Progenitor cell of endocrine pancreas (in vitro differentiated cells): Measurements from ENCODE around the gene BTBD9. TPM values are rescaled to one million over a fixed set of nuclear protein-coding genes. Genes with fewer than 3 reads are reported as not detected.

ENCODE experiments used
- DNase-seq: peaks from one replicate; pipeline ENCODE4 v3.0.0; 2021; ENCODE audit warnings: low spot score; ENCODE audit not compliant: unreplicated experiment
- H3K27ac Mint-ChIP-seq: 2 replicates; pipeline ENCODE4 v1.8.0; 2021; ENCODE audit warnings: mild to moderate bottlenecking, moderate library complexity, mixed read lengths
- H3K27me3 Mint-ChIP-seq: 2 replicates; pipeline ENCODE4 v1.8.0; 2021; ENCODE audit warnings: mixed read lengths
- H3K36me3 Mint-ChIP-seq: 2 replicates; pipeline ENCODE4 v1.8.0; 2022; ENCODE audit warnings: mixed read lengths; ENCODE audit not compliant: insufficient read depth
- H3K4me1 Mint-ChIP-seq: 2 replicates; pipeline ENCODE4 v1.8.0; 2021; ENCODE audit warnings: low read depth, mixed read lengths
- H3K4me3 Mint-ChIP-seq: 2 replicates; pipeline ENCODE4 v1.8.0; 2021; ENCODE audit warnings: low read depth, mild to moderate bottlenecking, moderate library complexity, mixed read lengths
- H3K9me3 Mint-ChIP-seq: 2 replicates; pipeline ENCODE4 v1.8.0; 2021; ENCODE audit warnings: low read depth, mixed read lengths
- total RNA-seq: library from RNA; stranded (reverse); gene quantifications from 2 replicates; pipeline ENCODE4 v1.2.1, GENCODE V29; 2021
- TF ChIP-seq, protein P1 (sequence below): fragments of 200-600 bp; sonication (generic); IDR thresholded peaks from one replicate; pipeline ENCODE4 v1.5.0; 2021; ENCODE audit warnings: antibody characterized with exemption, mild to moderate bottlenecking; ENCODE audit not compliant: unreplicated experiment

Gene BTBD9
- total RNA-seq, 1 donor from 2014 or later: 25.9 TPM

DNA sequence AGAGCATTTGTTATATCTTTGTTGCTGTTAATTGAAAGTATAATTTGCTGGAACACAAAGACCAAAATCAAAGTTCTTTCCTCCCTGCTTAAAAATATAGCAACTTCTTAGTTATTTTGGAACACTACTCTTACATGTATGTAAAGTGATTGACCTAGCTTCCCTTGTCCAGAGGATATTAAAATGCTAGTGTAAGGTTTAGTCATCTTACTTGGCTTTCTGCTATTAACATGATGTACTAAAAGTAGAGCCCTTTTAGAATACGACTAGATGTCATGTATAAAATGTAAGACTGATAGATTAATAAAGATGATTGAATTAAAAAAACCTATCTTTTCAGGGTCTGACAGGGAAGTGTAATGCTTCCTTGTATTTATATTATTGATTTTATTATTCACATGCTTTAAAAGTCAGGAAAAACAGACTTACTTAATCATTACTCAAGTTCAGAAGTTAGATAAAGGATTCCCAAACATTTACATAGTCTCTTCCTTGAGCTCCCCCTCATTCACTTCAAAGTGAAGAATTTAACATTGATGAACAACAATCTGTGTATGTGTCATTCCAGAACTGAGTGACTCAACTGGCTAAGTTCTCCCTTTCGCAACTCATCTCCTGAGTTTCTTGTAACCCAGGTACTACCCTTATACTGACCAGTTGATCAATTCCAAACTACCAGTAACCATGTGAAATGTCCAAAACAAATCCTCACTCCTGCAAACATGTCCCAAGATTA is 50.9 kb downstream of the BTBD9 start:
- Mint-ChIP-seq H3K9me3 (no peaks in the 10 kb centered on the region), H3K4me3 (no peak overlapping the region), H3K36me3 (peaks cover 6% of the 10 kb centered on the region), H3K4me1 (no peaks in the 10 kb centered on the region), H3K27ac (no peak overlapping the region), H3K27me3 (no peaks in the 10 kb centered on the region)
- no peak for DNase-seq
- TF ChIP-seq, protein P1, sequence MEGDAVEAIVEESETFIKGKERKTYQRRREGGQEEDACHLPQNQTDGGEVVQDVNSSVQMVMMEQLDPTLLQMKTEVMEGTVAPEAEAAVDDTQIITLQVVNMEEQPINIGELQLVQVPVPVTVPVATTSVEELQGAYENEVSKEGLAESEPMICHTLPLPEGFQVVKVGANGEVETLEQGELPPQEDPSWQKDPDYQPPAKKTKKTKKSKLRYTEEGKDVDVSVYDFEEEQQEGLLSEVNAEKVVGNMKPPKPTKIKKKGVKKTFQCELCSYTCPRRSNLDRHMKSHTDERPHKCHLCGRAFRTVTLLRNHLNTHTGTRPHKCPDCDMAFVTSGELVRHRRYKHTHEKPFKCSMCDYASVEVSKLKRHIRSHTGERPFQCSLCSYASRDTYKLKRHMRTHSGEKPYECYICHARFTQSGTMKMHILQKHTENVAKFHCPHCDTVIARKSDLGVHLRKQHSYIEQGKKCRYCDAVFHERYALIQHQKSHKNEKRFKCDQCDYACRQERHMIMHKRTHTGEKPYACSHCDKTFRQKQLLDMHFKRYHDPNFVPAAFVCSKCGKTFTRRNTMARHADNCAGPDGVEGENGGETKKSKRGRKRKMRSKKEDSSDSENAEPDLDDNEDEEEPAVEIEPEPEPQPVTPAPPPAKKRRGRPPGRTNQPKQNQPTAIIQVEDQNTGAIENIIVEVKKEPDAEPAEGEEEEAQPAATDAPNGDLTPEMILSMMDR: no peak

DNA sequence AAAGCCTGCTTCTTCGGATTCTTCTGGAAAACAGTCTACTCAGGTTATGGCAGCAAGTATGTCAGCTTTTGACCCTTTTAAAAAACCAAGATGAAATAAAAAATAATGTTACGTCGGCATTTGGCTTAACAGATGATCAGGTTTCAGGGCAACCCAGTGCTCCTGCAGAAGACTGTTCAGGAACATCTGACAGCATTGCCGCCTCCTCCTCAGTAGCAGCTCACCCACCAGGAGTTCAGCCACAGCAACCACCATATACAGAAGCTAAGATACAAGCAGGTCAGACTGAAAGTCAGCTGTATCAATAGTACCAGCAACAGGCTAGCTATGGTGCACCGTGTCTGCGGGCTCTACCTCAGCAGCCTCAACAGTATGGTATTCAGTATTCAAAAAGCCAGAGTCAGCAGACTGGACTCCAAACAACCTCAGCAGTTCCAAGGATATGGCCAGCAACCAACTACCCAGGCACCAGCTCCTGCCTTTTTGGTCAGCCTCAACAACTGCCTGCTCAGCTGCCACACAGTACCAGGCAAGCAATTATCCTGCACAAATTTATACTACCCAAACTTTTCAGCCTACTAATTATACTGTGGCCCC is 51.9 kb downstream of the BTBD9 start:
- Mint-ChIP-seq H3K27ac (no peak overlapping the region), H3K36me3 (peaks cover 6% of the 10 kb centered on the region), H3K4me1 (no peaks in the 10 kb centered on the region), H3K9me3 (no peaks in the 10 kb centered on the region), H3K4me3 (no peak overlapping the region), H3K27me3 (no peaks in the 10 kb centered on the region)
- DNase-seq: no peak
- TF ChIP-seq, protein P1: no peak

DNA sequence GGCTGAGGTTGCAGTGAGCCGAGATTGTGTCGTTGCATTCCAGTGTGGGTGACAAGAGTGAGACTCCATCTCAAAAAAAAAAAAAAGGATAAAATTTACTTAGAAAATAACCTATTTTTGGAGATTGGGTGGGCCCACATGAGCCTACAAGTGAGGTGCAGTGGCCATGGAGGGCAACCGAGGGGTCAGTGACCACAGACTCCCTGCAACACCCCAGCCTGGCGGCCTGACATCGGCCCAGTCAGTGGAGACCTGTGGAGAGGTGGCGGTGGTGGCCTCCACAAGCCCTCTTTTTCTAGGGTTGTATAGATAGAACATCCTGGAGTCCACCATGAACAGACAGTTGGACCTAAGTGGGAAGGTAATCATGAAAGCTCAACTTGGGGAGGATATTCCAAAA is 52.7 kb downstream of the BTBD9 start:
- Mint-ChIP-seq H3K4me1 (no peaks in the 10 kb centered on the region), H3K9me3 (no peaks in the 10 kb centered on the region), H3K27ac (no peak overlapping the region), H3K4me3 (no peak overlapping the region), H3K27me3 (no peaks in the 10 kb centered on the region), H3K36me3 (peaks cover 2% of the 10 kb centered on the region)
- no peak for DNase-seq
- TF ChIP-seq, protein P1: no peak

DNA sequence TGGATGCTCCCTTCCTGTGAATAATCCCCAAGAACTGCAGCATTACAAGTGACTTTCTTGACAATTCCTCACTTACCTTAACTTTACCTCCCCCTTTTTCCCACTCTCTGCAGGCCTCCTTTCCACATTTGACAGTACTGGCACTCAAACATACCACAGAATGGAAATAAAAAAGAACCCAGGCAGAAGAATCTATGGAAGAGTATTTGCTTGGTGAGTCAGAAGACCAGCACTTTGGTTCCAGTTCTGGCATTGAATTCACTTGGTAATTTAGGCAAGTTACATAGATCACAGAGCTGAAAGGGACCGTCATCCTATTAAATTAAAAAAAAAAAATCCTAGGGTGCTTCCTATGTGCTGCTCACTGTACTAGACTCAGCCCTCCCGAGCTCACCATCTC is 55.0 kb downstream of the BTBD9 start:
- no peaks in the 10 kb centered on the region for H3K9me3 Mint-ChIP-seq
- no peaks in the 10 kb centered on the region for H3K36me3 Mint-ChIP-seq
- no peaks in the 10 kb centered on the region for H3K4me1 Mint-ChIP-seq
- TF ChIP-seq, protein P1: no peak
- H3K4me3 Mint-ChIP-seq: no peak overlapping the region
- H3K27ac Mint-ChIP-seq: no peak overlapping the region
- no peaks in the 10 kb centered on the region for H3K27me3 Mint-ChIP-seq
- DNase-seq: no peak

DNA sequence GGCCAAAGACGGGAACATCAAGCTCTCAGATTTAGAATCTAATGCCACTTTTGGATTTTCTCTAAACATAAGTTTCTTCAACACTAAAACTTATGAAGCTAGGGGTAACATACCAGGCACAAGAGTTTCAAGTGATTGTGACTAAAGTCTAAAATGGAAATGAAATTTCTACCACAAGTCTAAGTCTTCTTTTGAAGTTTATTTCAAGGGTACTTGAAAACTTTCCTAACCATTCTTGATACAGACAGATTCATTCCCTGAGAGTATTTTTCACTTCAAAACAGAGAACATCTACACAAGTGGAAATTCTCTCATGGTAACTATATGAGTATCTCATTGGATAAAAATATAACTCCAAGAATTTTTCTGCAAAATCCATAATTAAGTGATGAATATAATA is 56.2 kb downstream of the BTBD9 start:
- Mint-ChIP-seq H3K36me3 (no peaks in the 10 kb centered on the region), H3K27me3 (no peaks in the 10 kb centered on the region), H3K9me3 (no peaks in the 10 kb centered on the region), H3K27ac (no peak overlapping the region), H3K4me1 (peaks cover 1% of the 10 kb centered on the region), H3K4me3 (no peak overlapping the region)
- no peak for DNase-seq
- TF ChIP-seq, protein P1: no peak
